SK-N-SH (cell line): Measurements from ENCODE around the gene SHTN1.

Experiments
- CTCF ChIP-seq: fragments of 200-600 bp; sonication (generic); IDR thresholded peaks from 2 replicates; pipeline ENCODE4 v1.6.1; 2017; ENCODE audit warnings: antibody characterized with exemption, mild to moderate bottlenecking, moderate library complexity
- EP300 ChIP-seq, 2 experiments: IDR thresholded peaks; 2 replicates each; pipeline versions ENCODE4 v1.4.0 to v1.6.1; 2012; ENCODE audit warnings: borderline replicate concordance in 1 of 2, low read depth in 1 of 2, low read length in 1 of 2
- GABPA ChIP-seq: IDR thresholded peaks from 2 replicates; pipeline ENCODE4 v1.4.0; 2012; ENCODE audit warnings: low read depth, mild to moderate bottlenecking
- NFIC ChIP-seq: IDR thresholded peaks from 2 replicates; pipeline ENCODE4 v1.4.0; 2012; ENCODE audit warnings: borderline replicate concordance
- RAD21 ChIP-seq: IDR thresholded peaks from 2 replicates; pipeline ENCODE4 v1.6.1; 2012; ENCODE audit warnings: mild to moderate bottlenecking, low read length
- RCOR1 ChIP-seq: fragments of 150-350 bp; IDR thresholded peaks from 2 replicates; pipeline ENCODE4 v1.6.1; 2017; ENCODE audit warnings: antibody characterized with exemption, low read length
- REST ChIP-seq: IDR thresholded peaks from 2 replicates; pipeline ENCODE4 v1.6.1; 2012; ENCODE audit warnings: mild to moderate bottlenecking, low read depth, low read length, moderate library complexity
- SIN3A ChIP-seq: IDR thresholded peaks from 2 replicates; pipeline ENCODE4 v1.6.1; 2012; ENCODE audit warnings: low read depth, mild to moderate bottlenecking, low read length, moderate library complexity, borderline replicate concordance
- TCF12 ChIP-seq: IDR thresholded peaks from 2 replicates; pipeline ENCODE4 v1.4.0; 2012
- YY1 ChIP-seq: IDR thresholded peaks from 2 replicates; pipeline ENCODE4 v1.4.0; 2012; ENCODE audit warnings: low read depth, mild to moderate bottlenecking
- ZBTB33 ChIP-seq: IDR thresholded peaks from 2 replicates; pipeline ENCODE4 v1.4.0; 2012; ENCODE audit warnings: low read depth, borderline replicate concordance

- TF ChIP-seq EP300 (IDR thresholded peaks at IDR 0.05; ENCODE audit: borderline replicate concordance in 1 of 2, low read depth in 1 of 2, low read length in 1 of 2) (no peak), CTCF (no peak), YY1 (no peak), RCOR1 (no peak), RAD21 (no peak), GABPA (no peak), TCF12 (no peak), NFIC (no peak), SIN3A (no peak), ZBTB33 (no peak), REST (no peak)
These were observed 78.6 kb downstream of the SHTN1 start for GRCh38 chr10:116926426-116926825.
